ENCODE measurements around the gene EVA1A.

The EVA1A gene

GRCh38 chr2:75589391-75590105 lies 28.8 kb upstream of the EVA1A start:
- DNase-seq = no peak

GRCh38 chr2:75587954-75588587 lies 27.3 kb upstream of the EVA1A start:
- no peak for DNase-seq

GRCh38 chr2:75586971-75587370 lies 26.2 kb upstream of the EVA1A start:
- no peak for DNase-seq

GRCh38 chr2:75582840-75583239 lies 22.1 kb upstream of the EVA1A start:
- DNase-seq = no peak

GRCh38 chr2:75580606-75581005 lies 19.9 kb upstream of the EVA1A start:
- no peak for DNase-seq

GRCh38 chr2:75580156-75580555 lies 19.4 kb upstream of the EVA1A start:
- DNase-seq = no peak

GRCh38 chr2:75579186-75579585 lies 18.4 kb upstream of the EVA1A start:
- DNase-seq = no peak

GRCh38 chr2:75577280-75577679 lies 16.5 kb upstream of the EVA1A start:
- no peak for DNase-seq

- no peak for DNase-seq
Measured at GRCh38 chr2:75574106-75574505, 13.4 kb upstream of the EVA1A start.

GRCh38 chr2:75573145-75573878 lies 12.6 kb upstream of the EVA1A start:
- no peak for DNase-seq

- no peak for DNase-seq
Measured at GRCh38 chr2:75571730-75572430, 11.1 kb upstream of the EVA1A start.

GRCh38 chr2:75570948-75571729 lies 10.4 kb upstream of the EVA1A start:
- DNase-seq = no peak

GRCh38 chr2:75570024-75570947 lies 9.5 kb upstream of the EVA1A start:
- no peak for DNase-seq

GRCh38 chr2:75569546-75569945 lies 8.8 kb upstream of the EVA1A start:
- DNase-seq = no peak

GRCh38 chr2:75568174-75568573 lies 7.4 kb upstream of the EVA1A start:
- no peak for DNase-seq

GRCh38 chr2:75565472-75566462 lies 5.0 kb upstream of the EVA1A start:
- no peak for DNase-seq

GRCh38 chr2:75564713-75565359 lies 4.1 kb upstream of the EVA1A start:
- DNase-seq = no peak

- no peak for DNase-seq
Measured at GRCh38 chr2:75564026-75564688, 3.4 kb upstream of the EVA1A start.

- DNase-seq = no peak
Measured at GRCh38 chr2:75563591-75563990, 2.9 kb upstream of the EVA1A start.

Measured in activated CD8-positive, alpha-beta memory T cell treated with anti-CD3 and anti-CD28 coated beads for 24 hours (primary cell).